Measurements from ENCODE around the gene RDH16.

The RDH16 gene

GRCh38 chr12:56998316-56998715 is 40.9 kb upstream of the RDH16 start:
- Histone ChIP-seq H3K4me2 (no peak overlapping the region), H3K27ac (no peak overlapping the region), H3K4me1 (peaks cover 21% of the 10 kb centered on the region), H3K36me3 (peaks cover 82% of the 10 kb centered on the region), H3K9ac (no peak overlapping the region; the same call in 1 of the 2 replicates), H3K27me3 (no peaks in the 10 kb centered on the region), H3K9me3 (no peaks in the 10 kb centered on the region), H4K20me1 (peaks cover 82% of the 10 kb centered on the region), H3K4me3 (no peak overlapping the region)
- no peak for TF ChIP-seq Cebpa-rat (IDR thresholded peaks at IDR 0.05)

GRCh38 chr12:56996793-56997545 is 39.6 kb upstream of the RDH16 start:
- H3K9ac ChIP-seq: no peak overlapping the region
- H3K27ac ChIP-seq: no peak overlapping the region
- no peak overlapping the region for H3K4me3 ChIP-seq
- H3K9me3 ChIP-seq: no peaks in the 10 kb centered on the region
- no peak overlapping the region for H3K4me2 ChIP-seq
- H3K27me3 ChIP-seq: no peaks in the 10 kb centered on the region
- peaks cover 21% of the 10 kb centered on the region for H3K4me1 ChIP-seq
- no peak for TF ChIP-seq Cebpa-rat (IDR thresholded peaks at IDR 0.05)
- H4K20me1 ChIP-seq: peaks cover 69% of the 10 kb centered on the region
- H3K36me3 ChIP-seq: peaks cover 69% of the 10 kb centered on the region

GRCh38 chr12:56995930-56996496 is 38.6 kb upstream of the RDH16 start:
- peaks cover 27% of the 10 kb centered on the region for H3K4me1 ChIP-seq
- H3K9me3 ChIP-seq: no peaks in the 10 kb centered on the region
- peaks cover 59% of the 10 kb centered on the region for H4K20me1 ChIP-seq
- H3K4me3 ChIP-seq: no peak overlapping the region
- H3K27ac ChIP-seq: no peak overlapping the region
- TF ChIP-seq Cebpa-rat (IDR thresholded peaks at IDR 0.05): no peak
- H3K4me2 ChIP-seq: no peak overlapping the region
- peaks cover 59% of the 10 kb centered on the region for H3K36me3 ChIP-seq
- no peak overlapping the region for H3K9ac ChIP-seq
- H3K27me3 ChIP-seq: no peaks in the 10 kb centered on the region

- no peak overlapping the region for H3K4me2 ChIP-seq
- TF ChIP-seq Cebpa-rat (IDR thresholded peaks at IDR 0.05): no peak
- no peak overlapping the region for H3K9ac ChIP-seq
- H3K4me3 ChIP-seq: no peak overlapping the region
- no peaks in the 10 kb centered on the region for H3K27me3 ChIP-seq
- H4K20me1 ChIP-seq: peaks cover 53% of the 10 kb centered on the region
- H3K36me3 ChIP-seq: peaks cover 53% of the 10 kb centered on the region
- H3K27ac ChIP-seq: no peak overlapping the region
- H3K9me3 ChIP-seq: no peaks in the 10 kb centered on the region
- H3K4me1 ChIP-seq: peaks cover 28% of the 10 kb centered on the region
Measured at GRCh38 chr12:56995201-56995929, 38.0 kb upstream of the RDH16 start.

GRCh38 chr12:56994231-56994746 is 36.9 kb upstream of the RDH16 start:
- H3K27me3 ChIP-seq: no peaks in the 10 kb centered on the region
- no peak overlapping the region for H3K9ac ChIP-seq
- no peak overlapping the region for H3K4me3 ChIP-seq
- H3K27ac ChIP-seq: no peak overlapping the region
- no peak for TF ChIP-seq Cebpa-rat (IDR thresholded peaks at IDR 0.05)
- peaks cover 42% of the 10 kb centered on the region for H4K20me1 ChIP-seq
- H3K4me2 ChIP-seq: no peak overlapping the region
- H3K36me3 ChIP-seq: peaks cover 42% of the 10 kb centered on the region
- peaks cover 27% of the 10 kb centered on the region for H3K4me1 ChIP-seq
- no peaks in the 10 kb centered on the region for H3K9me3 ChIP-seq

GRCh38 chr12:56993346-56993745 is 35.9 kb upstream of the RDH16 start:
- H3K36me3 ChIP-seq: peaks cover 34% of the 10 kb centered on the region
- H3K9ac ChIP-seq: no peak overlapping the region
- TF ChIP-seq Cebpa-rat (IDR thresholded peaks at IDR 0.05): no peak
- H3K4me3 ChIP-seq: no peak overlapping the region
- no peaks in the 10 kb centered on the region for H3K27me3 ChIP-seq
- H3K9me3 ChIP-seq: no peaks in the 10 kb centered on the region
- no peak overlapping the region for H3K27ac ChIP-seq
- H3K4me2 ChIP-seq: no peak overlapping the region
- peaks cover 32% of the 10 kb centered on the region for H4K20me1 ChIP-seq
- H3K4me1 ChIP-seq: peaks cover 28% of the 10 kb centered on the region

- H4K20me1 ChIP-seq: peaks cover 15% of the 10 kb centered on the region; the same call in 1 of the 2 replicates
- H3K36me3 ChIP-seq: peaks cover 16% of the 10 kb centered on the region
- H3K9me3 ChIP-seq: no peaks in the 10 kb centered on the region
- H3K4me2 ChIP-seq: peak overlapping the region; percentile 74
- no peaks in the 10 kb centered on the region for H3K27me3 ChIP-seq
- peak overlapping the region; percentile 73 for H3K27ac ChIP-seq
- H3K9ac ChIP-seq: peak overlapping the region; percentile 46
- no peak overlapping the region for H3K4me3 ChIP-seq
- TF ChIP-seq Cebpa-rat (IDR thresholded peaks at IDR 0.05): no peak
- H3K4me1 ChIP-seq: peaks cover 43% of the 10 kb centered on the region
Measured at GRCh38 chr12:56991319-56992246, 34.2 kb upstream of the RDH16 start.

GRCh38 chr12:56990648-56991318 is 33.4 kb upstream of the RDH16 start:
- no peak for TF ChIP-seq Cebpa-rat (IDR thresholded peaks at IDR 0.05)
- H3K4me1 ChIP-seq: peaks cover 43% of the 10 kb centered on the region
- no peaks in the 10 kb centered on the region for H3K9me3 ChIP-seq
- peak overlapping the region; percentile 73 for H3K27ac ChIP-seq
- peak overlapping the region; percentile 74 for H3K4me2 ChIP-seq
- peaks cover 7% of the 10 kb centered on the region; the same call in 1 of the 2 replicates for H4K20me1 ChIP-seq
- H3K9ac ChIP-seq: peak overlapping the region; percentile 46
- H3K36me3 ChIP-seq: peaks cover 8% of the 10 kb centered on the region
- no peak overlapping the region for H3K4me3 ChIP-seq
- H3K27me3 ChIP-seq: no peaks in the 10 kb centered on the region
